GM11168 (cell line): ENCODE results near the gene BIN2.

Source experiments
- in situ Hi-C: fragments of 300-500 bp; cut with MboI; formaldehyde crosslinking; loops from one replicate; pipeline ENCODE4 v1.12.0; 2022; ENCODE audit warnings: low sequenced_read_pairs; ENCODE audit not compliant: unreplicated experiment

The BIN2 gene

GRCh38 chr12:51348116-51348515 lies 24.1 kb upstream of the BIN2 start:
- in situ Hi-C loops: loop anchor here (25.0 kb wide), 1 partner anchor 536 kb away; no protein-coding TSS in a partner anchor

- in situ Hi-C loops: loop anchor here (25.0 kb wide), 1 partner anchor 534 kb away; no protein-coding TSS in a partner anchor
Observed at GRCh38 chr12:51346581-51346980, 22.6 kb upstream of the BIN2 start, which contains the start of gene CELA1. CELA1 (minus strand) TSS chr12:51346679; CDS start chr12:51346638, 41 bp downstream.

- in situ Hi-C loops: loop anchor here (25.0 kb wide), 1 partner anchor 533 kb away; no protein-coding TSS in a partner anchor
Observed at GRCh38 chr12:51345681-51346080, 21.7 kb upstream of the BIN2 start.

- in situ Hi-C loops: loop anchor here (25.0 kb wide), 1 partner anchor 531 kb away; no protein-coding TSS in a partner anchor
Observed at GRCh38 chr12:51343201-51343600, 19.2 kb upstream of the BIN2 start.

GRCh38 chr12:51342416-51342815 lies 18.4 kb upstream of the BIN2 start:
- in situ Hi-C loops: loop anchor here (25.0 kb wide), 1 partner anchor 530 kb away; no protein-coding TSS in a partner anchor

- in situ Hi-C loops: loop anchor here (25.0 kb wide), 1 partner anchor 529 kb away; no protein-coding TSS in a partner anchor
Observed at GRCh38 chr12:51341251-51342007, 17.5 kb upstream of the BIN2 start.

- in situ Hi-C loops: loop anchor here (25.0 kb wide), 1 partner anchor 527 kb away; no protein-coding TSS in a partner anchor
Observed at GRCh38 chr12:51339750-51340149, 15.8 kb upstream of the BIN2 start.

GRCh38 chr12:51337336-51337735 lies 13.4 kb upstream of the BIN2 start:
- in situ Hi-C loops: loop anchor here (25.0 kb wide), 1 partner anchor 525 kb away; no protein-coding TSS in a partner anchor

- in situ Hi-C loops: loop anchor here (25.0 kb wide), 1 partner anchor 524 kb away; no protein-coding TSS in a partner anchor
Observed at GRCh38 chr12:51335931-51336330, 12.0 kb upstream of the BIN2 start.

GRCh38 chr12:51334764-51335163 lies 10.8 kb upstream of the BIN2 start:
- in situ Hi-C loops: loop anchor here (5.0 to 25.0 kb wide), 2 partner anchors 57 to 522 kb away; no protein-coding TSS in a partner anchor

- in situ Hi-C loops: loop anchor here (5.0 to 25.0 kb wide), 2 partner anchors 56 to 521 kb away; no protein-coding TSS in a partner anchor
Observed at GRCh38 chr12:51333536-51333935, 9.6 kb upstream of the BIN2 start.

- in situ Hi-C loops: loop anchor here (5.0 to 25.0 kb wide), 2 partner anchors 53 to 518 kb away; no protein-coding TSS in a partner anchor
Observed at GRCh38 chr12:51330186-51330585, 6.2 kb upstream of the BIN2 start.

- in situ Hi-C loops: loop anchor here (5.0 to 25.0 kb wide), 2 partner anchors 52 to 517 kb away; no protein-coding TSS in a partner anchor
Observed at GRCh38 chr12:51329742-51330141, 5.8 kb upstream of the BIN2 start.

GRCh38 chr12:51328587-51328986 lies 4.6 kb upstream of the BIN2 start:
- in situ Hi-C loops: loop anchor here (25.0 kb wide), 1 partner anchor 516 kb away; no protein-coding TSS in a partner anchor

GRCh38 chr12:51326698-51327439 lies 2.9 kb upstream of the BIN2 start:
- in situ Hi-C loops: loop anchor here (25.0 kb wide), 1 partner anchor 515 kb away; no protein-coding TSS in a partner anchor

- in situ Hi-C loops: loop anchor here (25.0 kb wide), 1 partner anchor 513 kb away; no protein-coding TSS in a partner anchor
Observed at GRCh38 chr12:51324953-51325352, 979 bp upstream of the BIN2 start.

GRCh38 chr12:51323317-51323960 lies 535 bp downstream of the BIN2 start:
- in situ Hi-C loops: no loop called here

GRCh38 chr12:51322452-51322851 lies 1.5 kb downstream of the BIN2 start:
- in situ Hi-C loops: no loop called here

- in situ Hi-C loops: no loop called here
Observed at GRCh38 chr12:51321882-51322281, 2.1 kb downstream of the BIN2 start.
